SKM-1 treated with dmso at 0.1 percent for 144 hours (cell line): ENCODE results near the gene NKTR.

Source experiments
- DNase-seq: peaks from one replicate; lab custom pipeline; 2025; ENCODE audit not compliant: unreplicated experiment; lab: John Stamatoyannopoulos, UW

NKTR gene

GRCh38 chr3:42660898-42661297, 60.4 kb downstream of the NKTR start:
- DNase-seq, result no peak

GRCh38 chr3:42661593-42662022, 61.1 kb downstream of the NKTR start:
- no peak for DNase-seq

- no peak for DNase-seq
Observed at GRCh38 chr3:42662037-42662812, 61.7 kb downstream of the NKTR start.

- no peak for DNase-seq
Observed at GRCh38 chr3:42662813-42663535, 62.5 kb downstream of the NKTR start.

- no peak for DNase-seq
Observed at GRCh38 chr3:42663581-42664437, 63.3 kb downstream of the NKTR start.

- DNase-seq, result no peak
Observed at GRCh38 chr3:42664438-42664803, 63.9 kb downstream of the NKTR start.

- no peak for DNase-seq
Observed at GRCh38 chr3:42665050-42665878, 64.8 kb downstream of the NKTR start.

- DNase-seq, result no peak
Observed at GRCh38 chr3:42666022-42666421, 65.5 kb downstream of the NKTR start.

- DNase-seq, result no peak
Observed at GRCh38 chr3:42666577-42666998, 66.1 kb downstream of the NKTR start.

- DNase-seq, result no peak
Observed at GRCh38 chr3:42667096-42667522, 66.6 kb downstream of the NKTR start.

GRCh38 chr3:42667523-42668412, 67.3 kb downstream of the NKTR start:
- DNase-seq, result no peak

GRCh38 chr3:42668413-42668760, 67.9 kb downstream of the NKTR start:
- DNase-seq, result no peak

- no peak for DNase-seq
Observed at GRCh38 chr3:42668793-42669217, 68.3 kb downstream of the NKTR start.

GRCh38 chr3:42670051-42670576, 69.6 kb downstream of the NKTR start:
- no peak for DNase-seq

- DNase-seq, result no peak
Observed at GRCh38 chr3:42670670-42671069, 70.2 kb downstream of the NKTR start.

- DNase-seq, result no peak
Observed at GRCh38 chr3:42672515-42672914, 72.0 kb downstream of the NKTR start.

GRCh38 chr3:42673082-42673481, 72.6 kb downstream of the NKTR start:
- no peak for DNase-seq

- DNase-seq, result no peak
Observed at GRCh38 chr3:42674146-42674545, 73.7 kb downstream of the NKTR start.

- no peak for DNase-seq
Observed at GRCh38 chr3:42675909-42676308, 75.4 kb downstream of the NKTR start.
